Hepatocyte (in vitro differentiated cells): Measurements from ENCODE around the gene NOP10.
"Not testable (repeated sequence)": the region's sequence is repeated elsewhere in the genome, so short reads cannot be mapped to it uniquely, and the experiment has no call there.

Experiments used
- EZH2 ChIP-seq: fragments of 200-600 bp; sonication (generic); IDR thresholded peaks from 2 replicates; pipeline ENCODE4 v1.6.1; 2016; ENCODE audit warnings: antibody characterized with exemption, mild to moderate bottlenecking, borderline replicate concordance
- EZH2phosphoT487 ChIP-seq: fragments of 200-600 bp; sonication (generic); IDR thresholded peaks from one replicate; pipeline ENCODE4 v1.6.1; 2018; ENCODE audit warnings: antibody characterized with exemption, mild to moderate bottlenecking, low read depth, moderate library complexity; ENCODE audit not compliant: unreplicated experiment, severe bottlenecking
- TF ChIP-seq, protein P1 (sequence below): fragments of 200-600 bp; sonication (generic); IDR thresholded peaks from 2 replicates; pipeline ENCODE4 v1.5.1; 2016; ENCODE audit warnings: antibody characterized with exemption, mild to moderate bottlenecking; ENCODE audit not compliant: poor library complexity

DNA sequence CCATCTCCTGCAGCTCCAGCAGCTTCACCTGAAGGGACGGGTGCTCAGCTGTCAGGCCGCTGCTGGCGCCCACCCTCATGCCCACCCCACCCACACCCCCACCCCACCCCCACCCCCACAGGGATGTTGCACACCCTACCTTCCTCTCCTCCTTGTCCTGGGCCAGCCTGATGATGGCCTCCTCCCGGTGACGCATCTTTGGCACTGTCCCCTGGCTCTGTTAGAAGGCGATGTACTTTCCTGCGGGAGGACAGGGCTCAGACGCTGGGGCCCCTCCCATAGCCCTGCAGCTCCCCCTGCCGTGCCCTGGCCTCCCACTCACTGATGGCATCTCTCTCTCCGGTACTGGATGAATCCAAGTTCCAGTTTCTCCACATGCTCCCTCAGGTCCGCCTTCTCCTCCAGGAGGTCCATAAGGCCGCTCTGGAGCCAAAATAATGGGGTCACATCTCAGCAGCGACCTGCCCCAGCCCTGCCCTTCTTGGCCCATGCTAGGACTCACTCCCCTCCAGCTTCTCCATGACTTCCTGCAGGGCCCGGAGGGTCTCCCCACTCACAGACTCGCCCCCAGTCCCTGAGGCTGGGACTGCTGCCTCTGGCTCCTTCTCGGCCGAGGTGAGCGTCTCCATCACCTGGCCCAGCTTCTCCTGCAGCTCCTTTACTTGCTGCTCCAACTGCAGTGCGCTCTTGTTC is 39.0 kb upstream of the NOP10 start:
- not testable (repeated sequence) for TF ChIP-seq EZH2phosphoT487, EZH2
- TF ChIP-seq, protein P1, sequence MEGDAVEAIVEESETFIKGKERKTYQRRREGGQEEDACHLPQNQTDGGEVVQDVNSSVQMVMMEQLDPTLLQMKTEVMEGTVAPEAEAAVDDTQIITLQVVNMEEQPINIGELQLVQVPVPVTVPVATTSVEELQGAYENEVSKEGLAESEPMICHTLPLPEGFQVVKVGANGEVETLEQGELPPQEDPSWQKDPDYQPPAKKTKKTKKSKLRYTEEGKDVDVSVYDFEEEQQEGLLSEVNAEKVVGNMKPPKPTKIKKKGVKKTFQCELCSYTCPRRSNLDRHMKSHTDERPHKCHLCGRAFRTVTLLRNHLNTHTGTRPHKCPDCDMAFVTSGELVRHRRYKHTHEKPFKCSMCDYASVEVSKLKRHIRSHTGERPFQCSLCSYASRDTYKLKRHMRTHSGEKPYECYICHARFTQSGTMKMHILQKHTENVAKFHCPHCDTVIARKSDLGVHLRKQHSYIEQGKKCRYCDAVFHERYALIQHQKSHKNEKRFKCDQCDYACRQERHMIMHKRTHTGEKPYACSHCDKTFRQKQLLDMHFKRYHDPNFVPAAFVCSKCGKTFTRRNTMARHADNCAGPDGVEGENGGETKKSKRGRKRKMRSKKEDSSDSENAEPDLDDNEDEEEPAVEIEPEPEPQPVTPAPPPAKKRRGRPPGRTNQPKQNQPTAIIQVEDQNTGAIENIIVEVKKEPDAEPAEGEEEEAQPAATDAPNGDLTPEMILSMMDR = not testable (repeated sequence)
